Upper lobe of left lung (tissue), 4 donors: ENCODE results near the gene MYO3B.

Source experiments
- CTCF ChIP-seq, 6 experiments: fragments of 450-650 bp in 4 of 6; fragments of 200-600 bp in 2 of 6; sonication (generic) in 2 of 6; IDR thresholded peaks; one replicate each; pipeline ENCODE4 v1.5.1; 2016 to 2019; ENCODE audit warnings: antibody characterized with exemption in 6 of 6
- POLR2A ChIP-seq, 4 donors: fragments of 450-650 bp; IDR thresholded peaks; one replicate each; pipeline ENCODE4 v1.5.1; 2016 to 2017; ENCODE audit warnings: antibody characterized with exemption in 4 of 4, mild to moderate bottlenecking in 2 of 4

GRCh38 chr2:170201275-170201674, 23.3 kb downstream of the MYO3B start:
- TF ChIP-seq CTCF (IDR thresholded peaks at IDR 0.05), result no peak
- TF ChIP-seq POLR2A (IDR thresholded peaks at IDR 0.05), result no peak
